ENCODE measurements around the gene STING1. TPM values are rescaled to one million over a fixed set of nuclear protein-coding genes. Genes with fewer than 3 reads are reported as not detected.
A peak's percentile ranks its signal among the peaks of the same experiment; 100 is the strongest.

Gene STING1
- total and polyA plus RNA-seq, 2 of the 8 experiments (the other 6 are each of a cell fraction or from before 2014, with no cell fraction given) = 0.26 to 0.47 TPM

DNA sequence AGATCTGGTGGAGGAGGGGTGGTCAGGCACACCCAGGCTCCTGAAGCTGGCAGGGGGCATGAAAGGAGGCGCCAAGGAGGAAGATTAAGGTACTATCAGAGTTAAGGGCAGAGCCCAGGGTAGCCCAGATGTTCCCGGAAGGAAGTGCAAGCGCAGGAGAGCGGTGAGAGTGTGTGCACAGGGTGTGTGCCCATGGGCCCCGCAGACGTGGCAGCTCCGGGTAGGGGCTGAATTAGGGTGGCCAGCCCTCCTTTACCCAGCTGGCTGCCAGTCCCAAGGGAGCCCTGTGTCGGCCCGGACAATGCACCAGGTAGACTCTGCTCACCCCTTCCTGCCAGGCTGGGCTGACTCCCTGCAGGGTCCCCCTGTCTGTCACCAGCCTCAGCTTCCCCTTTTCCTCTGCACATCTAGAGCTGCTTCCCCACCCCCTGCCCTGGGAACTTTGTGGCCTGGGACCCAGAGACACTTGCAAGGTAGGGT is 11.7 kb downstream of the STING1 start, which contains the start of gene SMIM33:
Gene SMIM33, plus strand, starts transcription at position 184 of the 480 bp plus-strand sequence. Its CDS starts 118 bp downstream, at position 302.
- Histone ChIP-seq H3K27ac (ENCODE audit: low read depth, low read length) (no peak within 1 kb of the TSS), H3K56ac (replicated peaks; ENCODE audit: insufficient read length, low read depth, low read length) (no peak within 1 kb of the TSS), H3K4me1 (replicated peaks in 1 of 4; ENCODE audit: control insufficient read depth in 3 of 4, insufficient read depth in 4 of 4, low read length in 3 of 4) (peaks cover 6 to 33% (median 14%) of the 10 kb centered on the region in 4 experiments), H2BK15ac (ENCODE audit: low read length) (peak within 1 kb of the TSS; percentile 97), H2BK12ac (ENCODE audit: low read depth, low read length) (peak within 1 kb of the TSS; percentile 60; the same call in 1 of the 2 replicates), H4K20me1 (replicated peaks in 1 of 2; ENCODE audit: control insufficient read depth in 1 of 2, insufficient read depth in 2 of 2, low read length in 2 of 2) (no peaks in the 10 kb centered on the region), H4K8ac (ENCODE audit: extremely low read depth, insufficient read depth, low read length) (no peak within 1 kb of the TSS), H3K79me1 (ENCODE audit: low read depth, low read length) (no peaks in the 10 kb centered on the region), H3K4me3 (ENCODE audit: extremely low read depth in 1 of 4, insufficient read depth in 2 of 4, low read depth in 3 of 4, low read length in 4 of 4) (no peak within 1 kb of the TSS), H3K27me3 (replicated peaks in 1 of 4; ENCODE audit: control insufficient read depth in 3 of 4, extremely low read depth in 1 of 4, insufficient read depth in 3 of 4, low read length in 3 of 4) (0 out of 7 replicates have a peak, but pooled peaks cover 0 to 2% (median 0%) of the 10 kb centered on the region in 4 experiments), H3K9ac (replicated peaks in 1 of 4; ENCODE audit: extremely low read depth in 1 of 4, low read depth in 3 of 4, low read length in 3 of 4) (peak within 1 kb of the TSS in 2 of 4 experiments; percentile 5 to 8; a peak in 4 of 7 replicates), H3K4ac (replicated peaks; ENCODE audit: insufficient read length, low read depth, low read length) (no peak within 1 kb of the TSS), H4K91ac (replicated peaks; ENCODE audit: insufficient read length, low read length) (peak within 1 kb of the TSS; percentile 66), H3K9me3 (ENCODE audit: insufficient read depth in 2 of 2, low read depth in 1 of 2, low read length in 1 of 2) (no peaks in the 10 kb centered on the region), H3K4me2 (ENCODE audit: insufficient read depth in 1 of 2, low read depth in 2 of 2, low read length in 2 of 2) (0 out of 4 replicates have a peak within 1 kb of the TSS, but pooled peaks of 1 of the 2 experiments have one; percentile 25), H2BK5ac (ENCODE audit: low read depth, low read length) (no peak within 1 kb of the TSS), H2AK5ac (ENCODE audit: low read depth, low read length) (no peak within 1 kb of the TSS), H2BK120ac (replicated peaks; ENCODE audit: low read depth, low read length) (no peak within 1 kb of the TSS), H3K23ac (ENCODE audit: insufficient read length) (no peak within 1 kb of the TSS), H3K23me2 (ENCODE audit: low read depth, low read length) (no peaks in the 10 kb centered on the region), H2AFZ (ENCODE audit: low read length) (no peak within 1 kb of the TSS), H2BK20ac (ENCODE audit: low read length) (peak within 1 kb of the TSS; percentile 95; the same call in 1 of the 2 replicates), H4K5ac (ENCODE audit: insufficient read length, low read depth, low read length) (no peak within 1 kb of the TSS), H3K18ac (ENCODE audit: extremely low read depth, low read length) (peak within 1 kb of the TSS; percentile 13; the same call in 1 of the 2 replicates), H3K79me2 (ENCODE audit: control insufficient read depth in 1 of 2, insufficient read depth in 2 of 2, low read length in 2 of 2) (no peaks in the 10 kb centered on the region), H3K36me3 (ENCODE audit: control insufficient read depth in 2 of 4, insufficient read depth in 4 of 4, low read length in 3 of 4) (no peaks in the 10 kb centered on the region), H3K14ac (ENCODE audit: insufficient read length) (no peak within 1 kb of the TSS)
- WGBS, 2 experiments (ENCODE audit: extremely low coverage in 1 of 2, insufficient coverage in 1 of 2, insufficient read length in 1 of 2, insufficient replicate concordance in 2 of 2, low coverage in 1 of 2, low lambda C conversion rate in 2 of 2, missing lambda C conversion rate in 1 of 2) = 85% methylated on average over 9 of the region's 9 CpGs; no CpG with 5 or more reads in 1 of the 2 experiments
- FAIRE-seq (no peak), DNase-seq (ENCODE audit: low read depth in 1 of 2, low spot score in 2 of 2) (no peak)
- CTCF ChIA-PET (ENCODE audit: partially characterized antibody) = interaction anchor here (0.6 to 2.5 kb wide), 9 partner anchors 9 to 295 kb away, joined by 3 to 10 read pairs (median 4); partner anchors contain the start of genes ECSCR and STING1
- POLR2A ChIA-PET (ENCODE audit: partially characterized antibody) = interaction anchor here (0.8 kb wide), 1 partner anchor 82 kb away, joined by 3 read pairs; no protein-coding TSS in a partner anchor
- TF ChIP-seq NRF1 (IDR thresholded peaks at IDR 0.05; ENCODE audit: low read depth, low read length) = no peak
- TF ChIP-seq GABPA (IDR thresholded peaks at IDR 0.05; ENCODE audit: borderline replicate concordance, insufficient read depth, low read length) = no peak
- no peak for TF ChIP-seq CBX8 (IDR thresholded peaks at IDR 0.05; ENCODE audit: borderline replicate concordance, low read depth, low read length)
- no peak for TF ChIP-seq KDM5A (IDR thresholded peaks at IDR 0.05; ENCODE audit: low read length)
- TF ChIP-seq TAF1 (IDR thresholded peaks at IDR 0.05; ENCODE audit: low read depth, low read length) = no peak
- no peak for TF ChIP-seq CEBPB (IDR thresholded peaks at IDR 0.05; ENCODE audit: low read depth, low read length)
- no peak for TF ChIP-seq SP1 (IDR thresholded peaks at IDR 0.05; ENCODE audit: low read depth, low read length)
- TF ChIP-seq, protein P1, sequence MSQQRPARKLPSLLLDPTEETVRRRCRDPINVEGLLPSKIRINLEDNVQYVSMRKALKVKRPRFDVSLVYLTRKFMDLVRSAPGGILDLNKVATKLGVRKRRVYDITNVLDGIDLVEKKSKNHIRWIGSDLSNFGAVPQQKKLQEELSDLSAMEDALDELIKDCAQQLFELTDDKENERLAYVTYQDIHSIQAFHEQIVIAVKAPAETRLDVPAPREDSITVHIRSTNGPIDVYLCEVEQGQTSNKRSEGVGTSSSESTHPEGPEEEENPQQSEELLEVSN (IDR thresholded peaks at IDR 0.05) = no peak
- no peak for TF ChIP-seq SP4 (IDR thresholded peaks at IDR 0.05; ENCODE audit: low read length)
- no peak for TF ChIP-seq RNF2 (IDR thresholded peaks at IDR 0.05; ENCODE audit: borderline replicate concordance, low read depth, low read length, missing control alignments, poor library complexity, severe bottlenecking)
- TF ChIP-seq CREB1 (IDR thresholded peaks at IDR 0.05) = no peak
